ENCODE measurements around the gene RNF11.

RNF11 gene

GRCh38 chr1:51266181-51266580, 30.1 kb downstream of the RNF11 start:
- DNase-seq: no peak

- DNase-seq: no peak
These were observed 30.7 kb downstream of the RNF11 start for GRCh38 chr1:51266791-51267190.

GRCh38 chr1:51268634-51269033, 32.6 kb downstream of the RNF11 start:
- DNase-seq: no peak

- DNase-seq: no peak
These were observed 34.7 kb downstream of the RNF11 start for GRCh38 chr1:51270751-51271150.

GRCh38 chr1:51272916-51273315, 36.8 kb downstream of the RNF11 start:
- DNase-seq: no peak

GRCh38 chr1:51274676-51275075, 38.6 kb downstream of the RNF11 start:
- DNase-seq: no peak

GRCh38 chr1:51276286-51276685, 40.2 kb downstream of the RNF11 start:
- peak; percentile 84 for DNase-seq

- no peak for DNase-seq
These were observed 44.4 kb downstream of the RNF11 start for GRCh38 chr1:51280321-51280978.

GRCh38 chr1:51281807-51282206, 45.7 kb downstream of the RNF11 start:
- DNase-seq: peak; percentile 20

- peak; percentile 26 for DNase-seq
These were observed 46.5 kb downstream of the RNF11 start for GRCh38 chr1:51282605-51283004.

- DNase-seq: no peak
These were observed 47.9 kb downstream of the RNF11 start for GRCh38 chr1:51283979-51284378.

- DNase-seq: peak; percentile 100
These were observed 48.4 kb downstream of the RNF11 start for GRCh38 chr1:51284487-51284954.

- no peak for DNase-seq
These were observed 49.0 kb downstream of the RNF11 start for GRCh38 chr1:51285055-51285454.

- no peak for DNase-seq
These were observed 51.9 kb downstream of the RNF11 start for GRCh38 chr1:51287966-51288365.

GRCh38 chr1:51288578-51288977, 52.5 kb downstream of the RNF11 start:
- no peak for DNase-seq

GRCh38 chr1:51289676-51290488, 53.8 kb downstream of the RNF11 start:
- DNase-seq: no peak

GRCh38 chr1:51290489-51290847, 54.4 kb downstream of the RNF11 start:
- DNase-seq: no peak

- no peak for DNase-seq
These were observed 57.9 kb downstream of the RNF11 start for GRCh38 chr1:51293898-51294515.

GRCh38 chr1:51294566-51295184, 58.6 kb downstream of the RNF11 start:
- no peak for DNase-seq

GRCh38 chr1:51295926-51296325, 59.9 kb downstream of the RNF11 start:
- DNase-seq: no peak

GRCh38 chr1:51296383-51297357, 60.6 kb downstream of the RNF11 start:
- DNase-seq: peak; percentile 87
